GM12874 (cell line): ENCODE results near the gene NHSL1.

Experiments
- CTCF ChIP-seq: IDR thresholded peaks from 2 replicates; pipeline ENCODE4 v1.5.1; 2011; ENCODE audit warnings: low read depth, mild to moderate bottlenecking, control low read depth, low read length, moderate library complexity; ENCODE audit not compliant: insufficient read depth

The NHSL1 gene

GRCh38 chr6:138455746-138456400 is 43.4 kb downstream of the NHSL1 start:
- no peak for TF ChIP-seq CTCF

- no peak for TF ChIP-seq CTCF
These were observed 44.1 kb downstream of the NHSL1 start for GRCh38 chr6:138454981-138455706.

- TF ChIP-seq CTCF, result no peak
These were observed 48.3 kb downstream of the NHSL1 start for GRCh38 chr6:138451043-138451442.

- TF ChIP-seq CTCF, result no peak
These were observed 48.8 kb downstream of the NHSL1 start for GRCh38 chr6:138450445-138450844.

- no peak for TF ChIP-seq CTCF
These were observed 52.5 kb downstream of the NHSL1 start for GRCh38 chr6:138446821-138447220.

- no peak for TF ChIP-seq CTCF
These were observed 55.3 kb downstream of the NHSL1 start for GRCh38 chr6:138443979-138444378.

- no peak for TF ChIP-seq CTCF
These were observed 56.6 kb downstream of the NHSL1 start for GRCh38 chr6:138442663-138443062.
